Activated T-helper 9 cell treated with anti-CD3 and anti-CD28 coated beads, Interleukin-2, amount 50 U/mL, for 16 hours (primary cell): Measurements from ENCODE around the gene PSMF1.
"Not testable (repeated sequence)": the region's sequence is repeated elsewhere in the genome, so short reads cannot be mapped to it uniquely, and the experiment has no call there.

Source experiments
- DNase-seq: peaks from one replicate; pipeline ENCODE4 v3.0.0-alpha.2; 2020; ENCODE audit warnings: low read depth

PSMF1 gene

GRCh38 chr20:1122388-1123315 lies 4.2 kb downstream of the PSMF1 start:
- no peak for DNase-seq

GRCh38 chr20:1123666-1124065 lies 5.3 kb downstream of the PSMF1 start:
- DNase-seq = no peak

GRCh38 chr20:1124421-1124820 lies 6.0 kb downstream of the PSMF1 start:
- no peak for DNase-seq

GRCh38 chr20:1125277-1125676 lies 6.9 kb downstream of the PSMF1 start:
- no peak for DNase-seq

- no peak for DNase-seq
These were observed 9.4 kb downstream of the PSMF1 start for GRCh38 chr20:1127840-1128239.

GRCh38 chr20:1130058-1130694 lies 11.8 kb downstream of the PSMF1 start:
- no peak for DNase-seq

GRCh38 chr20:1130847-1131246 lies 12.4 kb downstream of the PSMF1 start:
- no peak for DNase-seq

GRCh38 chr20:1131354-1131753 lies 13.0 kb downstream of the PSMF1 start:
- no peak for DNase-seq

- no peak for DNase-seq
These were observed 16.0 kb downstream of the PSMF1 start for GRCh38 chr20:1134355-1134754.

GRCh38 chr20:1134836-1135235 lies 16.4 kb downstream of the PSMF1 start:
- DNase-seq = no peak

- DNase-seq = no peak
These were observed 18.8 kb downstream of the PSMF1 start for GRCh38 chr20:1137236-1137635.

- DNase-seq = no peak
These were observed 26.2 kb downstream of the PSMF1 start for GRCh38 chr20:1144401-1145172.

GRCh38 chr20:1146957-1147356 lies 28.6 kb downstream of the PSMF1 start:
- DNase-seq = no peak

GRCh38 chr20:1149812-1150211 lies 31.4 kb downstream of the PSMF1 start:
- DNase-seq = not testable (repeated sequence)

- no peak for DNase-seq
These were observed 31.8 kb downstream of the PSMF1 start for GRCh38 chr20:1150218-1150617.

- DNase-seq = no peak
These were observed 32.6 kb downstream of the PSMF1 start for GRCh38 chr20:1150968-1151367.

- DNase-seq = no peak
These were observed 35.8 kb downstream of the PSMF1 start for GRCh38 chr20:1154226-1154625.

GRCh38 chr20:1154691-1155090 lies 36.3 kb downstream of the PSMF1 start:
- DNase-seq = no peak

GRCh38 chr20:1155342-1155741 lies 36.9 kb downstream of the PSMF1 start:
- no peak for DNase-seq

GRCh38 chr20:1160496-1160895 lies 42.1 kb downstream of the PSMF1 start:
- DNase-seq = no peak

GRCh38 chr20:1160991-1161390 lies 42.6 kb downstream of the PSMF1 start:
- no peak for DNase-seq

GRCh38 chr20:1163105-1163504 lies 44.7 kb downstream of the PSMF1 start:
- DNase-seq = no peak

- no peak for DNase-seq
These were observed 45.3 kb downstream of the PSMF1 start for GRCh38 chr20:1163653-1164052.
